Measurements from ENCODE around the gene KIAA1671. TPM values are rescaled to one million over a fixed set of nuclear protein-coding genes. Genes with fewer than 3 reads are reported as not detected.

Gene KIAA1671
- total RNA-seq, 1 experiment from 2014 or later: 68.1 TPM

GRCh38 chr22:25039754-25040153, 87.2 kb downstream of the KIAA1671 start:
- TF ChIP-seq CTCF (IDR thresholded peaks at IDR 0.05; ENCODE audit: unreplicated experiment): no peak
- H3K36me3 Mint-ChIP-seq (ENCODE audit: insufficient read depth, unreplicated experiment): peaks cover 71% of the 10 kb centered on the region
- CTCF ChIA-PET: interaction anchor here (1.1 to 1.3 kb wide), 2 partner anchors 8 to 10 kb away, joined by 3 to 6 read pairs; no protein-coding TSS in a partner anchor
- H3K4me3 Mint-ChIP-seq (ENCODE audit: unreplicated experiment): no peak overlapping the region
- H3K9me3 Mint-ChIP-seq (ENCODE audit: unreplicated experiment): no peaks in the 10 kb centered on the region
- no peak overlapping the region for H3K27ac Mint-ChIP-seq (ENCODE audit: low read depth, unreplicated experiment)
- no peak for DNase-seq (ENCODE audit: unreplicated experiment)
- intact Hi-C loops (cut with micrococcal nuclease): no loop called here
- no peaks in the 10 kb centered on the region for H3K4me1 Mint-ChIP-seq (ENCODE audit: insufficient read depth, unreplicated experiment)
- BruUV-seq (replicated peaks): no TSS peak
- no peaks in the 10 kb centered on the region for H3K27me3 Mint-ChIP-seq (ENCODE audit: insufficient read depth, unreplicated experiment)
- POLR2A ChIA-PET: no interaction called here

- no peak for DNase-seq (ENCODE audit: unreplicated experiment)
- TF ChIP-seq CTCF (IDR thresholded peaks at IDR 0.05; ENCODE audit: unreplicated experiment): no peak
- peaks cover 7% of the 10 kb centered on the region for H3K4me1 Mint-ChIP-seq (ENCODE audit: insufficient read depth, unreplicated experiment)
- H3K36me3 Mint-ChIP-seq (ENCODE audit: insufficient read depth, unreplicated experiment): peaks cover 58% of the 10 kb centered on the region
- BruUV-seq (replicated peaks): no TSS peak
- ChIA-PET POLR2A (no interaction called here), CTCF (interaction anchor here (1.2 kb wide), 1 partner anchor 18 kb away, joined by 3 read pairs; no protein-coding TSS in a partner anchor)
- no peaks in the 10 kb centered on the region for H3K27me3 Mint-ChIP-seq (ENCODE audit: insufficient read depth, unreplicated experiment)
- intact Hi-C loops (cut with micrococcal nuclease): loop anchor here (5.0 kb wide), 1 partner anchor 53 kb away; no protein-coding TSS in a partner anchor
- H3K27ac Mint-ChIP-seq (ENCODE audit: low read depth, unreplicated experiment): no peak overlapping the region
- no peaks in the 10 kb centered on the region for H3K9me3 Mint-ChIP-seq (ENCODE audit: unreplicated experiment)
- no peak overlapping the region for H3K4me3 Mint-ChIP-seq (ENCODE audit: unreplicated experiment)
Observed at GRCh38 chr22:25045159-25045558, 92.6 kb downstream of the KIAA1671 start.

- ChIA-PET CTCF (interaction anchor here (0.6 to 5.2 kb wide), 29 partner anchors 9 to 295 kb away, joined by 3 to 87 read pairs (median 4); partner anchors contain the start of gene LHFPL7), POLR2A (interaction anchor here (0.7 to 1.2 kb wide), 5 partner anchors 20 to 95 kb away, joined by 3 to 9 read pairs (median 4); partner anchors contain the start of gene KIAA1671)
- no peak for DNase-seq (ENCODE audit: unreplicated experiment)
- Mint-ChIP-seq H3K9me3 (ENCODE audit: unreplicated experiment) (peaks cover 7% of the 10 kb centered on the region), H3K4me1 (ENCODE audit: insufficient read depth, unreplicated experiment) (peaks cover 7% of the 10 kb centered on the region), H3K27ac (ENCODE audit: low read depth, unreplicated experiment) (no peak overlapping the region), H3K4me3 (ENCODE audit: unreplicated experiment) (no peak overlapping the region), H3K36me3 (ENCODE audit: insufficient read depth, unreplicated experiment) (peaks cover 46% of the 10 kb centered on the region), H3K27me3 (ENCODE audit: insufficient read depth, unreplicated experiment) (no peaks in the 10 kb centered on the region)
- intact Hi-C loops (cut with micrococcal nuclease): loop anchor here (1.0 to 5.0 kb wide), 3 partner anchors 56 to 109 kb away; partner anchors contain the start of gene KIAA1671
- BruUV-seq (replicated peaks): no TSS peak
- no peak for TF ChIP-seq CTCF (IDR thresholded peaks at IDR 0.05; ENCODE audit: unreplicated experiment)
Observed at GRCh38 chr22:25048071-25048470, 95.6 kb downstream of the KIAA1671 start.

- Mint-ChIP-seq H3K36me3 (ENCODE audit: insufficient read depth, unreplicated experiment) (peaks cover 51% of the 10 kb centered on the region), H3K4me3 (ENCODE audit: unreplicated experiment) (no peak overlapping the region), H3K4me1 (ENCODE audit: insufficient read depth, unreplicated experiment) (peaks cover 7% of the 10 kb centered on the region), H3K9me3 (ENCODE audit: unreplicated experiment) (peaks cover 7% of the 10 kb centered on the region), H3K27ac (ENCODE audit: low read depth, unreplicated experiment) (no peak overlapping the region), H3K27me3 (ENCODE audit: insufficient read depth, unreplicated experiment) (no peaks in the 10 kb centered on the region)
- ChIA-PET CTCF (interaction anchor here (0.6 to 5.2 kb wide), 38 partner anchors 9 to 290 kb away, joined by 3 to 87 read pairs (median 4); partner anchors contain the start of genes KIAA1671 and LHFPL7), POLR2A (interaction anchor here (0.7 to 1.2 kb wide), 4 partner anchors 20 to 96 kb away, joined by 3 to 9 read pairs (median 4); partner anchors contain the start of gene KIAA1671)
- BruUV-seq (replicated peaks): no TSS peak
- DNase-seq (ENCODE audit: unreplicated experiment): peak; percentile 80
- intact Hi-C loops (cut with micrococcal nuclease): loop anchor here (1.0 to 5.0 kb wide), 3 partner anchors 57 to 110 kb away; partner anchors contain the start of gene KIAA1671
- peak; percentile 96 for TF ChIP-seq CTCF (IDR thresholded peaks at IDR 0.05; ENCODE audit: unreplicated experiment)
Observed at GRCh38 chr22:25048659-25049647, 96.4 kb downstream of the KIAA1671 start.

Measured in MCF 10A (cell line).